ENCODE data around the gene ZC3H12C. TPM values are rescaled to one million over a fixed set of nuclear protein-coding genes. Genes with fewer than 3 reads are reported as not detected.

ZC3H12C gene
- total RNA-seq, 2 donors from 2014 or later, result 9.2 to 18.8 TPM

DNA sequence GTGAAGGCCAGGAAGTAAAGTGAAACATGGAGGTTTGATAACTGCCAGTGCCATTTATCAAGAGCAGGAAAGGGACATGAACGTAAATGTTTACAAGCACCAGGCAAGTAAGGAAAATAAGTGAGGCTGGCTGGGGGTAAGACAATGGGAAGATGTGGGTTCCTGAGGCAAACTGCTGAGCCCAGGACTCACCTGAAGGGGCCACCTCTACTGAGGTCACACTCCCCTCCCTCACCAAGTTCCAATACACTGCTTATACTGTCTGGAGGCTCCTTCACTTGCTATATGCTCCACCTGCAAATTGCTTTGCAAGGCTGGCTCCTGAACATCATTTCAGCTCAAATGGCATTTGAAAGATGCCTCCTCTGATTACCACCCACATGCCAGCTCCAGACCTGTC, 10.3 kb upstream of the ZC3H12C start:
- TF ChIP-seq, protein P1, sequence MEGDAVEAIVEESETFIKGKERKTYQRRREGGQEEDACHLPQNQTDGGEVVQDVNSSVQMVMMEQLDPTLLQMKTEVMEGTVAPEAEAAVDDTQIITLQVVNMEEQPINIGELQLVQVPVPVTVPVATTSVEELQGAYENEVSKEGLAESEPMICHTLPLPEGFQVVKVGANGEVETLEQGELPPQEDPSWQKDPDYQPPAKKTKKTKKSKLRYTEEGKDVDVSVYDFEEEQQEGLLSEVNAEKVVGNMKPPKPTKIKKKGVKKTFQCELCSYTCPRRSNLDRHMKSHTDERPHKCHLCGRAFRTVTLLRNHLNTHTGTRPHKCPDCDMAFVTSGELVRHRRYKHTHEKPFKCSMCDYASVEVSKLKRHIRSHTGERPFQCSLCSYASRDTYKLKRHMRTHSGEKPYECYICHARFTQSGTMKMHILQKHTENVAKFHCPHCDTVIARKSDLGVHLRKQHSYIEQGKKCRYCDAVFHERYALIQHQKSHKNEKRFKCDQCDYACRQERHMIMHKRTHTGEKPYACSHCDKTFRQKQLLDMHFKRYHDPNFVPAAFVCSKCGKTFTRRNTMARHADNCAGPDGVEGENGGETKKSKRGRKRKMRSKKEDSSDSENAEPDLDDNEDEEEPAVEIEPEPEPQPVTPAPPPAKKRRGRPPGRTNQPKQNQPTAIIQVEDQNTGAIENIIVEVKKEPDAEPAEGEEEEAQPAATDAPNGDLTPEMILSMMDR (IDR thresholded peaks at IDR 0.05), result no peak
- peaks cover 3% of the 10 kb centered on the region for H3K4me1 ChIP-seq
- H3K27me3 ChIP-seq, result no peaks in the 10 kb centered on the region
- H3K9me3 ChIP-seq, result no peaks in the 10 kb centered on the region
- no peak overlapping the region for H3K4me3 ChIP-seq
- DNase-seq, result no peak
- intact Hi-C loops (cut with DNase I), result no loop called here
- H3K9ac ChIP-seq (ENCODE audit: low read depth in 2 of 2, low read length in 2 of 2), result no peak overlapping the region
- H3K27ac ChIP-seq, result no peak overlapping the region
- no peaks in the 10 kb centered on the region for H3K36me3 ChIP-seq

DNA sequence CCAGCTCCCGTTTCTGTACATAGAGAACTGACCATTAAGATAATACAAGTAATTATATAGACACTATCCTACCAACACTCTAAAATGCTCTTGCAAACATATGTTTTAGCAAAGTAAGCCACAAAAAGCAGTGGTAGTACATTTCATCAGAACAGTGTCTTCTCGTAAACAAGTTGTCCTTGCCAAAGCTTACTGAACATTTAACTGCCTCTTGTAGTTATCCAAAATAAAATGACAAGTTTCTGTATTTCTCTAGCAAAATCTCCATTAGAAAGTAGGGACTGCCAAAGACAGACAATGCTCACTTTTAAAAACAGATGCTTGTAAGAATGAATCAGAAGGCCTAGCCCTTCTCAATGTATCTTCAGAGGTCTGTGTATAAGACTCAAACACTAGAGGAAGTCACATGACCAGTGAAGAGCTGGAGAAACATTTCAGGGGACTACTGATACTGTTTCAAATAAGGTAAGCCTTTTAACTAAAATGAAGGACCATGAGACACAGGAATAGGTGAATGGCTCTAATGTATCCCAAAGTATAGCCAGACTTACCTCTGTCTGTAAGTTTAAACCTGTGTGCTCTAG, 7.8 kb upstream of the ZC3H12C start:
- Histone ChIP-seq H3K4me1 (no peaks in the 10 kb centered on the region), H3K4me3 (no peak overlapping the region), H3K9ac (ENCODE audit: low read depth in 2 of 2, low read length in 2 of 2) (no peak overlapping the region), H3K9me3 (no peaks in the 10 kb centered on the region), H3K27ac (no peak overlapping the region), H3K36me3 (no peaks in the 10 kb centered on the region), H3K27me3 (no peaks in the 10 kb centered on the region)
- TF ChIP-seq, protein P1 (IDR thresholded peaks at IDR 0.05), result no peak
- intact Hi-C loops (cut with DNase I), result no loop called here
- DNase-seq, result no peak

DNA sequence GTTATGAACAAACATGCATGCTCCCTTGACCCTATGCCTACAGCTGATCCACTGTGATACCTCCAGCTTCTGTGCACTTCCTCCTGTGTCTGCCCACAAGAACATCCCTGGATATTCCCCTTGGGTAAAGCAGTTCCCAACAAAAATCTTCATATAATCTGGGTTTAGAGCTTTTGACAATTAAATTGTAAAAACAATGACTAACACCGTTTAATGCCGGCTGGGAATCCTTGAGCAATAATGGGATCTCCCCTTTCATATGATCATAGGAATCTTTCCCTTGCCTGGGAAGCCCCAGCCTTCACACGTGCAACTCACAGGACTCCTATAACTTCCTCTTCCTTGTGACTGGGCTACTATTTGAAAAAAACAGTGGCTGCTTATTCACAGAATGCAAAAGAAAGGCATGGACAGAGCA, 6.3 kb upstream of the ZC3H12C start:
- no peaks in the 10 kb centered on the region for H3K4me1 ChIP-seq
- TF ChIP-seq, protein P1 (IDR thresholded peaks at IDR 0.05), result no peak
- peak; percentile 47 for DNase-seq
- H3K9me3 ChIP-seq, result no peaks in the 10 kb centered on the region
- H3K27ac ChIP-seq, result no peak overlapping the region
- no peak overlapping the region for H3K9ac ChIP-seq (ENCODE audit: low read depth in 2 of 2, low read length in 2 of 2)
- no peaks in the 10 kb centered on the region for H3K27me3 ChIP-seq
- no peak overlapping the region for H3K4me3 ChIP-seq
- no peaks in the 10 kb centered on the region for H3K36me3 ChIP-seq
- intact Hi-C loops (cut with DNase I), result no loop called here

DNA sequence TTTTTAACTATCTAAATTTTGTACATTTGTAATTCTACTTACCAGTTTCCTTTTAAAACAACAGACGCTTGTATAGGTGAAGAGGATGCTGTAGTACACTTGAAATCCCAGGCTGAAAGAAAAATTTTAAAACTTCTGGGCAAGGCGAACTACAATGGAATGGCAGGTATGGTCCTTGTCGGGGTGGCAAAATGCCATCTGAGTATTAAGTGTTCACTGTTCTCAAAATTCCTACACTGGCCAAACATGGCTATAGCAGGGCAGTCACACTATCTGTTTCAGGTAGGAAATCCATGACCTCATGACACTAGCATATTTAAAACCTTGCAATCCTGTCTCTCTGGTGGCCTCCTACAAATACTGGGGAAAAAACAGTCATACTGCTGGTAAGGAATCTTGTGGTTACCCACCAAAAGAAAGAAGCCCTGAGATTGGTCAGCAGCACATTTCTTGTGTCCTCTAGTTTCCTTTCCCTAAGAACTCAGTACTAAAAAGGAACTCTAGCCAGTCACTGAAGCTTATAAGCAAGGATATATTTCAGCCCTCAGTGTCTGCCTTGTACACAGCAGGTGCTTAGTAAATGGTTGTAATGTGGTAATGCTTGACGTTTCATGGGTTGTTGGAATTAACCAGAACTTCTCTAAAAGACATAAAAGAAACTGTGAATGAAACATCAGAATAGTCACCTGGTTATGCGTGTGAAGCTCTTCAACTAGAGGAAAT, 5.2 kb upstream of the ZC3H12C start:
- Histone ChIP-seq H3K9ac (ENCODE audit: low read depth in 2 of 2, low read length in 2 of 2) (no peak overlapping the region), H3K9me3 (no peaks in the 10 kb centered on the region), H3K27ac (no peak overlapping the region), H3K4me3 (no peak overlapping the region), H3K27me3 (no peaks in the 10 kb centered on the region), H3K36me3 (no peaks in the 10 kb centered on the region), H3K4me1 (no peaks in the 10 kb centered on the region)
- DNase-seq, result no peak
- intact Hi-C loops (cut with DNase I), result no loop called here
- TF ChIP-seq, protein P1 (IDR thresholded peaks at IDR 0.05), result no peak

DNA sequence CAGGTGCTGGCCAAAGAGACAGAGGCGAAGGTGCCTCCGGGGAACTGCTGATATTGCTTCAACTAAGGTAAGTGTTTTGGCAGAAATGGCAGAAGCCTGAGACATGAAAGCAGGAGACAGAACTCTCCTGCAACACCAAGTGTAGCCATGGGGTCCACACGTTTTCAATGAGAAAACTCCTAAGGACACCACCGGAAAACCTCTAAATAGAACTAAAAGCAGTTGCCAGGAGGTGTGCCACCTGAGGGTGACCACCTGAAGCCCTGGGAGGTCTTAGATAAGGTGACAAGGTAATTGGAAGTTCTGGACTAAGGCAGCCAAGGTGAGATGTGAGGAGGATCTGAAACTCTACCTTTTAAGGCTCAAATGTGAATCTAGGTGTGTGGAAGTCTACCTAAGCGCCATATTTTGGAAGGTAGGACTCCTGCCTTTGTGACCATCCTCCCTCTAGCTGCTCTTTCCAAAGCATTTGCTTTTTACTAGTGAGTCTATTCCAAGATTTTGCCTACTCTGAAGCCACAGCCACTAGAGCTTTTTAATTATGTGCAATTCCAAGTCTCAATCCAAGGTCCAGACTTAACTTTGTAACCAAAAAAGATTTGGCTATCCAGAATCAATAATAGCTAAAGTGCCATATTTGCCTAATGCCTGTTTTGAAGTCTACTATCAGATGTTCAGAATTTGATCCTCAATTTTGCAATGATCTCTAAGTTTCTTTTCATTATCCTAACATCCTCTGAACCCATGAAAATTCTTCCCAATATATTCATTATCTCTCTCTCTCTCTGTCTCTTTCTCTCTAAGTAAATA, 4.5 kb upstream of the ZC3H12C start:
- intact Hi-C loops (cut with DNase I), result no loop called here
- Histone ChIP-seq H3K36me3 (no peaks in the 10 kb centered on the region), H3K27me3 (no peaks in the 10 kb centered on the region), H3K4me1 (no peaks in the 10 kb centered on the region), H3K9ac (ENCODE audit: low read depth in 2 of 2, low read length in 2 of 2) (no peak overlapping the region), H3K27ac (no peak overlapping the region), H3K9me3 (no peaks in the 10 kb centered on the region), H3K4me3 (no peak overlapping the region)
- TF ChIP-seq, protein P1 (IDR thresholded peaks at IDR 0.05), result no peak
- DNase-seq, result no peak
